Measurements from ENCODE around the gene SIM1. TPM values are rescaled to one million over a fixed set of nuclear protein-coding genes. Genes with fewer than 3 reads are reported as not detected.

SIM1 gene
- total RNA-seq, 2 experiments from 2014 or later: 0.08 to 0.30 TPM

- H3K27me3 Mint-ChIP-seq: peaks cover 49% of the 10 kb centered on the region
- H3K4me3 Mint-ChIP-seq: peak overlapping the region; percentile 10
- ChIA-PET CTCF (interaction anchor here (1.2 kb wide), 1 partner anchor 13 kb away, joined by 3 read pairs; no protein-coding TSS in a partner anchor), POLR2A (interaction anchor here (1.3 kb wide), 1 partner anchor 9 kb away, joined by 3 read pairs; no protein-coding TSS in a partner anchor)
- H3K36me3 Mint-ChIP-seq (ENCODE audit: low read depth): peaks cover 41% of the 10 kb centered on the region
- peaks cover 16% of the 10 kb centered on the region for H3K4me1 Mint-ChIP-seq
- H3K9me3 Mint-ChIP-seq: peaks cover 13% of the 10 kb centered on the region
- no peak overlapping the region for H3K27ac Mint-ChIP-seq
- DNase-seq: no peak
Measured at GRCh38 chr6:100457311-100457990, 7.3 kb downstream of the SIM1 start.

GRCh38 chr6:100456908-100457235 is 7.8 kb downstream of the SIM1 start:
- peaks cover 41% of the 10 kb centered on the region for H3K36me3 Mint-ChIP-seq (ENCODE audit: low read depth)
- H3K4me1 Mint-ChIP-seq: peaks cover 10% of the 10 kb centered on the region
- peaks cover 13% of the 10 kb centered on the region for H3K9me3 Mint-ChIP-seq
- peaks cover 44% of the 10 kb centered on the region for H3K27me3 Mint-ChIP-seq
- H3K4me3 Mint-ChIP-seq: no peak overlapping the region
- ChIA-PET CTCF (interaction anchor here (1.2 kb wide), 1 partner anchor 12 kb away, joined by 3 read pairs; no protein-coding TSS in a partner anchor), POLR2A (interaction anchor here (0.9 to 1.3 kb wide), 2 partner anchors 8 to 10 kb away, joined by 3 to 5 read pairs; partner anchors contain the start of gene SIM1)
- no peak for DNase-seq
- no peak overlapping the region for H3K27ac Mint-ChIP-seq

GRCh38 chr6:100456141-100456907 is 8.4 kb downstream of the SIM1 start:
- Mint-ChIP-seq H3K27ac (no peak overlapping the region), H3K4me1 (peaks cover 6% of the 10 kb centered on the region), H3K9me3 (peaks cover 13% of the 10 kb centered on the region), H3K36me3 (ENCODE audit: low read depth) (peaks cover 41% of the 10 kb centered on the region), H3K4me3 (no peak overlapping the region), H3K27me3 (peaks cover 39% of the 10 kb centered on the region)
- DNase-seq: no peak
- ChIA-PET CTCF (interaction anchor here (1.2 kb wide), 1 partner anchor 12 kb away, joined by 3 read pairs; no protein-coding TSS in a partner anchor), POLR2A (interaction anchor here (0.9 to 1.3 kb wide), 2 partner anchors 9 to 10 kb away, joined by 3 to 5 read pairs; partner anchors contain the start of gene SIM1)

- DNase-seq: no peak
- Mint-ChIP-seq H3K36me3 (ENCODE audit: low read depth) (peaks cover 37% of the 10 kb centered on the region), H3K9me3 (peaks cover 13% of the 10 kb centered on the region), H3K27me3 (peaks cover 32% of the 10 kb centered on the region), H3K27ac (peak overlapping the region; percentile 2), H3K4me3 (no peak overlapping the region), H3K4me1 (peaks cover 2% of the 10 kb centered on the region)
- POLR2A ChIA-PET: no interaction called here
- CTCF ChIA-PET: no interaction called here
Measured at GRCh38 chr6:100455230-100456124, 9.2 kb downstream of the SIM1 start.

GRCh38 chr6:100454551-100455229 is 10.0 kb downstream of the SIM1 start:
- Mint-ChIP-seq H3K27me3 (peaks cover 28% of the 10 kb centered on the region), H3K4me3 (no peak overlapping the region), H3K9me3 (peaks cover 13% of the 10 kb centered on the region), H3K4me1 (peaks cover 2% of the 10 kb centered on the region), H3K27ac (peak overlapping the region; percentile 28), H3K36me3 (ENCODE audit: low read depth) (peaks cover 35% of the 10 kb centered on the region)
- ChIA-PET POLR2A (no interaction called here), CTCF (no interaction called here)
- DNase-seq: no peak

GRCh38 chr6:100453701-100454521 is 10.8 kb downstream of the SIM1 start:
- ChIA-PET CTCF (no interaction called here), POLR2A (no interaction called here)
- Mint-ChIP-seq H3K27ac (no peak overlapping the region), H3K9me3 (peaks cover 13% of the 10 kb centered on the region), H3K4me3 (no peak overlapping the region), H3K36me3 (ENCODE audit: low read depth) (peaks cover 31% of the 10 kb centered on the region), H3K4me1 (peaks cover 2% of the 10 kb centered on the region), H3K27me3 (peaks cover 27% of the 10 kb centered on the region)
- DNase-seq: no peak

- Mint-ChIP-seq H3K9me3 (peaks cover 13% of the 10 kb centered on the region), H3K27me3 (peaks cover 27% of the 10 kb centered on the region)
- POLR2A ChIA-PET: no interaction called here
Measured at GRCh38 chr6:100452998-100453397, 11.7 kb downstream of the SIM1 start.

GRCh38 chr6:100451577-100451976 is 13.1 kb downstream of the SIM1 start:
- H3K27ac Mint-ChIP-seq: no peak overlapping the region
- POLR2A ChIA-PET: no interaction called here
- H3K27me3 Mint-ChIP-seq: peaks cover 32% of the 10 kb centered on the region
- peaks cover 10% of the 10 kb centered on the region for H3K9me3 Mint-ChIP-seq
- DNase-seq: no peak
- no peak overlapping the region for H3K4me3 Mint-ChIP-seq
- H3K4me1 Mint-ChIP-seq: peaks cover 6% of the 10 kb centered on the region
- H3K36me3 Mint-ChIP-seq (ENCODE audit: low read depth): peaks cover 24% of the 10 kb centered on the region
- CTCF ChIA-PET: interaction anchor here (1.6 kb wide), 1 partner anchor 9 kb away, joined by 4 read pairs; no protein-coding TSS in a partner anchor

More at GRCh38 chr6:100452998-100453397, 11.7 kb downstream of the SIM1 start:
- no peak for DNase-seq
- no peak overlapping the region for H3K27ac Mint-ChIP-seq
- CTCF ChIA-PET: interaction anchor here (0.5 kb wide), 1 partner anchor 345 kb away, joined by 3 read pairs; no protein-coding TSS in a partner anchor
- no peak overlapping the region for H3K4me3 Mint-ChIP-seq
- peaks cover 2% of the 10 kb centered on the region for H3K4me1 Mint-ChIP-seq
- H3K36me3 Mint-ChIP-seq (ENCODE audit: low read depth): peaks cover 28% of the 10 kb centered on the region

GRCh38 chr6:100449239-100449691 is 15.5 kb downstream of the SIM1 start:
- CTCF ChIA-PET: no interaction called here

GRCh38 chr6:100447900-100448748 is 16.6 kb downstream of the SIM1 start:
- Mint-ChIP-seq H3K4me3 (no peak overlapping the region), H3K9me3 (no peaks in the 10 kb centered on the region), H3K4me1 (peaks cover 6% of the 10 kb centered on the region), H3K27me3 (peaks cover 56% of the 10 kb centered on the region), H3K36me3 (ENCODE audit: low read depth) (peaks cover 8% of the 10 kb centered on the region), H3K27ac (no peak overlapping the region)
- CTCF ChIA-PET: no interaction called here
- POLR2A ChIA-PET: no interaction called here
- no peak for DNase-seq

More at GRCh38 chr6:100449239-100449691, 15.5 kb downstream of the SIM1 start:
- no peak overlapping the region for H3K4me3 Mint-ChIP-seq
- H3K9me3 Mint-ChIP-seq: no peaks in the 10 kb centered on the region
- DNase-seq: no peak
- no peak overlapping the region for H3K27ac Mint-ChIP-seq
- POLR2A ChIA-PET: interaction anchor here (0.7 kb wide), 1 partner anchor 17 kb away, joined by 3 read pairs; no protein-coding TSS in a partner anchor
- peaks cover 49% of the 10 kb centered on the region for H3K27me3 Mint-ChIP-seq
- H3K36me3 Mint-ChIP-seq (ENCODE audit: low read depth): peaks cover 9% of the 10 kb centered on the region
- H3K4me1 Mint-ChIP-seq: peaks cover 6% of the 10 kb centered on the region
